Upper lobe of right lung (tissue), 1 donor: ENCODE data around the gene COL4A1. TPM values are rescaled to one million over a fixed set of nuclear protein-coding genes. Genes with fewer than 3 reads are reported as not detected.

Experiments
- ATAC-seq: fragments of 200-7000 bp; cut with Tn5 transposase; one replicate; pipeline ENCODE4 v1.9.1; 2020; ENCODE audit warnings: mild to moderate bottlenecking, moderate library complexity
- DNase-seq: peaks from one replicate; pipeline ENCODE4 v3.0.0-alpha.2; 2020
- H3K27ac ChIP-seq: fragments of 200-600 bp; one replicate; pipeline ENCODE4 v1.8.0; 2022
- H3K27me3 ChIP-seq: fragments of 200-600 bp; one replicate; pipeline ENCODE4 v1.8.0; 2022; ENCODE audit warnings: mild to moderate bottlenecking
- H3K36me3 ChIP-seq: fragments of 200-600 bp; one replicate; pipeline ENCODE4 v1.8.0; 2022
- H3K4me1 ChIP-seq: fragments of 200-600 bp; one replicate; pipeline ENCODE4 v1.8.0; 2022
- H3K4me3 ChIP-seq: fragments of 200-600 bp; one replicate; pipeline ENCODE4 v1.8.0; 2022; ENCODE audit warnings: mild to moderate bottlenecking
- H3K9me3 ChIP-seq: fragments of 200-600 bp; one replicate; pipeline ENCODE4 v1.8.0; 2022
- intact Hi-C: fragments of 100-400 bp; cut with DNase I; formaldehyde crosslinking; loops from one replicate; pipeline ENCODE4 v1.11.0; 2022
- total RNA-seq: library from RNA; stranded (reverse); fragmentation: NEBNext Ultra II Directional; extraction: Animal tissue kit (Norgen Biotek cat#: 25700); gene quantifications from one replicate; pipeline ENCODE4 v1.2.1, GENCODE V29; 2021
- TF ChIP-seq, protein P1 (sequence below): fragments of 200-600 bp; IDR thresholded peaks from one replicate; pipeline ENCODE4 v1.8.0; 2022; ENCODE audit warnings: antibody characterized with exemption
- donor health status: DM: no; HTN: yes; CAD: no; lungs with severe emphysema.

The COL4A1 gene
- total RNA-seq, 1 donor from 2014 or later: 242 TPM

DNA sequence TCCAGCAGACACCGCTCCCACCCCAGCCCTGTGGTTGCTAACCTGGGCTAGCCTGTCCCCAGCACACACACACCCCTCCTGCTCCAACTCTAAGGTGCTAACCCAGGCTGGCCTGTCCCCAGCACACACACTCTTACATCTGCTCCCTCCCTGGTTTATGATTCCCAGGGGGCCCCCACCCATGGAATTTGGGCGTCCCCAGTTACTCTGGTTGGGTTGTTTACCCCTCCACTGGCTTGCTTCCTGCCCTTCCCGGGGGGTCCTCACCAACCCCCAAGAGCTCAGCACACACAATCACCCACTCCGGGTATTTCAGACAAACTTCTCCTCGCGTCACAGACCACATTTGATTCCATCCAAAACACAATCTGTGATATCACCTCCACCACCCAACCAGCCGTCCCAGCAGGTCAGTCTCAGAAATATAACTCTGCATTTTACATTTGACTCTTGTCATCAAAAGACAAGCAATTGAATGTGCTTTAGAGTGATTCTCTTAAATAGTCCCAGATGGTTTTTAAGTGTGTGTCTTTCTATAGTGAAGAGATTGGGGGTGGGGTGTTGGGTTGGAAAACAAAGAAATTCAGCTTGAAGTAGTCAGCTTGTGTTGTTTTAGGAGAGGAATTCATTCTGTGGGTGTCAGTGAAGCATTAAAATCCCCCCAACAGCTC is 20.2 kb upstream of the COL4A1 start:
- no peaks in the 10 kb centered on the region for H3K36me3 ChIP-seq
- H3K9me3 ChIP-seq: no peaks in the 10 kb centered on the region
- TF ChIP-seq, protein P1, sequence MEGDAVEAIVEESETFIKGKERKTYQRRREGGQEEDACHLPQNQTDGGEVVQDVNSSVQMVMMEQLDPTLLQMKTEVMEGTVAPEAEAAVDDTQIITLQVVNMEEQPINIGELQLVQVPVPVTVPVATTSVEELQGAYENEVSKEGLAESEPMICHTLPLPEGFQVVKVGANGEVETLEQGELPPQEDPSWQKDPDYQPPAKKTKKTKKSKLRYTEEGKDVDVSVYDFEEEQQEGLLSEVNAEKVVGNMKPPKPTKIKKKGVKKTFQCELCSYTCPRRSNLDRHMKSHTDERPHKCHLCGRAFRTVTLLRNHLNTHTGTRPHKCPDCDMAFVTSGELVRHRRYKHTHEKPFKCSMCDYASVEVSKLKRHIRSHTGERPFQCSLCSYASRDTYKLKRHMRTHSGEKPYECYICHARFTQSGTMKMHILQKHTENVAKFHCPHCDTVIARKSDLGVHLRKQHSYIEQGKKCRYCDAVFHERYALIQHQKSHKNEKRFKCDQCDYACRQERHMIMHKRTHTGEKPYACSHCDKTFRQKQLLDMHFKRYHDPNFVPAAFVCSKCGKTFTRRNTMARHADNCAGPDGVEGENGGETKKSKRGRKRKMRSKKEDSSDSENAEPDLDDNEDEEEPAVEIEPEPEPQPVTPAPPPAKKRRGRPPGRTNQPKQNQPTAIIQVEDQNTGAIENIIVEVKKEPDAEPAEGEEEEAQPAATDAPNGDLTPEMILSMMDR: no peak
- peaks cover 39% of the 10 kb centered on the region for H3K4me1 ChIP-seq
- DNase-seq (no peak), ATAC-seq (peak; percentile 22)
- H3K27me3 ChIP-seq: no peaks in the 10 kb centered on the region
- intact Hi-C loops: no loop called here
- H3K27ac ChIP-seq: no peak overlapping the region
- no peak overlapping the region for H3K4me3 ChIP-seq

- H3K4me3 ChIP-seq: no peak overlapping the region
- H3K27ac ChIP-seq: no peak overlapping the region
- H3K36me3 ChIP-seq: no peaks in the 10 kb centered on the region
- no peaks in the 10 kb centered on the region for H3K9me3 ChIP-seq
- no peak for DNase-seq
- H3K4me1 ChIP-seq: peaks cover 42% of the 10 kb centered on the region
- peak; percentile 8 for ATAC-seq
- TF ChIP-seq, protein P1: no peak
- intact Hi-C loops: no loop called here
- H3K27me3 ChIP-seq: no peaks in the 10 kb centered on the region
Measured at GRCh38 chr13:110326263-110326904, 19.4 kb upstream of the COL4A1 start.

DNA sequence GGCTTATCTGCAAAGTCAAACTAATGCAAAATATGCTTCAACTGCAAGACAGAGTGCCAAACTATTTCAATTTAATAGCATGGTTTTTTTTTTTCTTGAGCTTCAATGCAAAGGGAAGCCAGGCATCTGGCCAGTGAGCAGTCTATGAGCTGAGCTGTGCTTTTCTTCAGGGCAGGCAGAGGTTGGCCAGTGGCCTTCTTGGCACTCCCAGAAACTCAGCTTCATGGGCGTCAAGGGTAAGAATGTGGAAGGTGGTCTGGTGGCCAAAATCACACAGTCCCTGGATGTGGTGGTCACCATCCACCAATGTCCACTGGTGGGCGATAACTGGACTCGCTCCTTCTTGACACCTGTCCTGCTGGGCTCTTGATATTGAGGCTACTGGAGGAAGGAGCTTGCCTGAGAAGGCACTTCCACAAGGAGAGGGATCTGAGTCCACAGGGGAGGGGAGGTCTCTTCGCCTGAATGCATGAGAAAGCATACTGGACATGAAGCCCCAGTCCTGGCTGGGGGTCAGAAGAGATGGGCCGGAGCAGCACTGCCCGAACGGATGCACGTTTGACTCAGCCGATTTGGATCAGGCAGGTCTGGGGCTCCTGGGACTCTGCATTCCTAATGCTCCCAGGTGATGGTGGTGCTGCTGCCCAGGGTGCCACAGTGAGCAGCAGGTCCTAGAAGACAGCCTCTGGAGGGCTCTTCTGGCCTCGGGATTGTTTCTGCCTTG is 17.2 kb upstream of the COL4A1 start:
- Histone ChIP-seq H3K4me3 (no peak overlapping the region), H3K4me1 (peaks cover 59% of the 10 kb centered on the region), H3K9me3 (no peaks in the 10 kb centered on the region), H3K36me3 (no peaks in the 10 kb centered on the region), H3K27ac (no peak overlapping the region), H3K27me3 (no peaks in the 10 kb centered on the region)
- TF ChIP-seq, protein P1: no peak
- intact Hi-C loops: no loop called here
- ATAC-seq (no peak), DNase-seq (no peak)

GRCh38 chr13:110323172-110323891 is 16.4 kb upstream of the COL4A1 start:
- ATAC-seq (no peak), DNase-seq (no peak)
- TF ChIP-seq, protein P1: no peak
- intact Hi-C loops: no loop called here
- Histone ChIP-seq H3K4me1 (peaks cover 62% of the 10 kb centered on the region), H3K27ac (no peak overlapping the region), H3K4me3 (no peak overlapping the region), H3K9me3 (no peaks in the 10 kb centered on the region), H3K27me3 (no peaks in the 10 kb centered on the region), H3K36me3 (no peaks in the 10 kb centered on the region)

DNA sequence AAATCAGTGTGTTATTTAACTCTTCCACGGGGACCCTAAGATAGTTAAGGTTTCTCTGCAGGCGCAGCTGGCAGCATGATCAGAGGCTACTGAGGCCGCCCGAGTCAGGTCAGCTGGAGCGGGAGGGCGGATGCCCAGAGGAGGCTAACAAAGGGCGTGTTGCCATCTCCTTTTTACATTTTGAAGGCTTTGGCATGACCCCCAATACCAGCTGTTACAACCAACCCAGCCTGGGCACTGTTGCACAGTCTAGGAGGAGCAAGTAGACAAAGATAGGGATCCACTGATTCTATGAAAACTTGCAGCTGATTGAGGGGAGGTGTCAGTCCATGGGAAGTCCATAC is 15.8 kb upstream of the COL4A1 start:
- Histone ChIP-seq H3K27ac (no peak overlapping the region), H3K36me3 (no peaks in the 10 kb centered on the region), H3K4me3 (no peak overlapping the region), H3K9me3 (no peaks in the 10 kb centered on the region), H3K4me1 (peaks cover 62% of the 10 kb centered on the region), H3K27me3 (no peaks in the 10 kb centered on the region)
- ATAC-seq: no peak
- no peak for DNase-seq
- intact Hi-C loops: no loop called here
- TF ChIP-seq, protein P1: no peak
